HEK293T (cell line): ENCODE data around the gene PPP2R5E.

Source experiments
- FOXA1 ChIP-seq: fragments of 450-650 bp; IDR thresholded peaks from 2 replicates; pipeline ENCODE4 v1.6.1; 2016; ENCODE audit warnings: mild to moderate bottlenecking
- L3MBTL2 ChIP-seq: fragments of 450-650 bp; conservative IDR thresholded peaks from 2 replicates; pipeline ENCODE4 v1.6.1; 2016; ENCODE audit warnings: mild to moderate bottlenecking
- SP1 ChIP-seq: fragments of 450-650 bp; IDR thresholded peaks from 2 replicates; pipeline ENCODE4 v1.6.1; 2017
- SUZ12 ChIP-seq: fragments of 450-650 bp; IDR thresholded peaks from 2 replicates; pipeline ENCODE4 v1.6.1; 2016; ENCODE audit warnings: mild to moderate bottlenecking

- TF ChIP-seq SP1 (no peak), FOXA1 (no peak), L3MBTL2 (no peak), SUZ12 (no peak)
Measured at GRCh38 chr14:63460680-63461369, 82.4 kb downstream of the PPP2R5E start.
